NB4 (cell line): ENCODE data around the gene GLT6D1.

Experiments
- CTCF ChIP-seq: IDR thresholded peaks from one replicate; pipeline ENCODE4 v1.5.1; 2012; ENCODE audit warnings: low read depth, low read length
- MAX ChIP-seq: IDR thresholded peaks from 2 replicates; pipeline ENCODE4 v1.6.1; 2011; ENCODE audit warnings: low read depth, low read length
- POLR2A ChIP-seq: IDR thresholded peaks from 2 replicates; pipeline ENCODE4 v1.6.1; 2011; ENCODE audit warnings: mild to moderate bottlenecking; ENCODE audit not compliant: insufficient read length; ENCODE audit errors: extremely low read depth

GRCh38 chr9:135612981-135613910 is 26.1 kb downstream of the GLT6D1 start:
- no peak for TF ChIP-seq CTCF
- TF ChIP-seq POLR2A, result no peak
- TF ChIP-seq MAX, result no peak
